Colonic mucosa (tissue), 4 donors: ENCODE results near the gene HECW1. TPM values are rescaled to one million over a fixed set of nuclear protein-coding genes. Genes with fewer than 3 reads are reported as not detected.

Source experiments
- DNase-seq: peaks from one replicate; pipeline ENCODE4 v3.0.0-alpha.2; 2020
- H3K27ac ChIP-seq: fragments of 200-600 bp; one replicate; pipeline ENCODE4 v1.8.0; 2021
- H3K27me3 ChIP-seq: fragments of 200-600 bp; one replicate; pipeline ENCODE4 v1.8.0; 2021
- H3K36me3 ChIP-seq: fragments of 200-600 bp; one replicate; pipeline ENCODE4 v1.8.0; 2021
- H3K4me1 ChIP-seq: fragments of 200-600 bp; one replicate; pipeline ENCODE4 v1.8.0; 2021; ENCODE audit warnings: mild to moderate bottlenecking
- H3K4me3 ChIP-seq: fragments of 200-600 bp; one replicate; pipeline ENCODE4 v1.8.0; 2021
- H3K9ac ChIP-seq, 2 donors: one replicate each; pipeline ENCODE4 v1.7.0; 2013; ENCODE audit warnings: control low read depth in 2 of 2, low read depth in 2 of 2, low read length in 2 of 2
- H3K9me3 ChIP-seq: fragments of 200-600 bp; one replicate; pipeline ENCODE4 v1.8.0; 2021
- intact Hi-C: fragments of 100-400 bp; cut with DNase I; formaldehyde crosslinking; loops from one replicate; pipeline ENCODE4 v1.14.1; 2022
- total RNA-seq, 2 donors: library from RNA; stranded (reverse); fragmentation: NEBNext Ultra II Directional in 1 of 2; extraction: Animal tissue kit (Norgen Biotek cat#: 25700) in 1 of 2; gene quantifications; one replicate each; pipeline ENCODE4 v1.2.1, GENCODE V29; 2021
- TF ChIP-seq, protein P1 (sequence below): fragments of 200-600 bp; IDR thresholded peaks from one replicate; pipeline ENCODE4 v1.8.0; 2022; ENCODE audit warnings: antibody characterized with exemption, mild to moderate bottlenecking
- donor health status: healthy.
- donor health status: DM: no; HTN: no; CAD: no.
- donor health status: DM: no; HTN: no; CAD: no.

Gene HECW1
- total RNA-seq, 2 donors from 2014 or later: 0.35 to 0.40 TPM

GRCh38 chr7:43438897-43439479, 326.5 kb downstream of the HECW1 start:
- H3K27me3 ChIP-seq: no peaks in the 10 kb centered on the region
- H3K9ac ChIP-seq: no peak overlapping the region
- H3K4me3 ChIP-seq: no peak overlapping the region
- no peak for DNase-seq
- H3K27ac ChIP-seq: no peak overlapping the region
- TF ChIP-seq, protein P1, sequence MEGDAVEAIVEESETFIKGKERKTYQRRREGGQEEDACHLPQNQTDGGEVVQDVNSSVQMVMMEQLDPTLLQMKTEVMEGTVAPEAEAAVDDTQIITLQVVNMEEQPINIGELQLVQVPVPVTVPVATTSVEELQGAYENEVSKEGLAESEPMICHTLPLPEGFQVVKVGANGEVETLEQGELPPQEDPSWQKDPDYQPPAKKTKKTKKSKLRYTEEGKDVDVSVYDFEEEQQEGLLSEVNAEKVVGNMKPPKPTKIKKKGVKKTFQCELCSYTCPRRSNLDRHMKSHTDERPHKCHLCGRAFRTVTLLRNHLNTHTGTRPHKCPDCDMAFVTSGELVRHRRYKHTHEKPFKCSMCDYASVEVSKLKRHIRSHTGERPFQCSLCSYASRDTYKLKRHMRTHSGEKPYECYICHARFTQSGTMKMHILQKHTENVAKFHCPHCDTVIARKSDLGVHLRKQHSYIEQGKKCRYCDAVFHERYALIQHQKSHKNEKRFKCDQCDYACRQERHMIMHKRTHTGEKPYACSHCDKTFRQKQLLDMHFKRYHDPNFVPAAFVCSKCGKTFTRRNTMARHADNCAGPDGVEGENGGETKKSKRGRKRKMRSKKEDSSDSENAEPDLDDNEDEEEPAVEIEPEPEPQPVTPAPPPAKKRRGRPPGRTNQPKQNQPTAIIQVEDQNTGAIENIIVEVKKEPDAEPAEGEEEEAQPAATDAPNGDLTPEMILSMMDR: no peak
- no peaks in the 10 kb centered on the region for H3K9me3 ChIP-seq
- H3K36me3 ChIP-seq: no peaks in the 10 kb centered on the region
- intact Hi-C loops: no loop called here
- H3K4me1 ChIP-seq: no peaks in the 10 kb centered on the region

GRCh38 chr7:43439631-43440401, 327.4 kb downstream of the HECW1 start:
- no peak overlapping the region for H3K4me3 ChIP-seq
- no peaks in the 10 kb centered on the region for H3K4me1 ChIP-seq
- peak; percentile 23 for DNase-seq
- H3K27me3 ChIP-seq: no peaks in the 10 kb centered on the region
- TF ChIP-seq, protein P1: peak; percentile 78
- intact Hi-C loops: no loop called here
- H3K9me3 ChIP-seq: no peaks in the 10 kb centered on the region
- H3K36me3 ChIP-seq: no peaks in the 10 kb centered on the region
- no peak overlapping the region for H3K27ac ChIP-seq
- no peak overlapping the region for H3K9ac ChIP-seq

DNA sequence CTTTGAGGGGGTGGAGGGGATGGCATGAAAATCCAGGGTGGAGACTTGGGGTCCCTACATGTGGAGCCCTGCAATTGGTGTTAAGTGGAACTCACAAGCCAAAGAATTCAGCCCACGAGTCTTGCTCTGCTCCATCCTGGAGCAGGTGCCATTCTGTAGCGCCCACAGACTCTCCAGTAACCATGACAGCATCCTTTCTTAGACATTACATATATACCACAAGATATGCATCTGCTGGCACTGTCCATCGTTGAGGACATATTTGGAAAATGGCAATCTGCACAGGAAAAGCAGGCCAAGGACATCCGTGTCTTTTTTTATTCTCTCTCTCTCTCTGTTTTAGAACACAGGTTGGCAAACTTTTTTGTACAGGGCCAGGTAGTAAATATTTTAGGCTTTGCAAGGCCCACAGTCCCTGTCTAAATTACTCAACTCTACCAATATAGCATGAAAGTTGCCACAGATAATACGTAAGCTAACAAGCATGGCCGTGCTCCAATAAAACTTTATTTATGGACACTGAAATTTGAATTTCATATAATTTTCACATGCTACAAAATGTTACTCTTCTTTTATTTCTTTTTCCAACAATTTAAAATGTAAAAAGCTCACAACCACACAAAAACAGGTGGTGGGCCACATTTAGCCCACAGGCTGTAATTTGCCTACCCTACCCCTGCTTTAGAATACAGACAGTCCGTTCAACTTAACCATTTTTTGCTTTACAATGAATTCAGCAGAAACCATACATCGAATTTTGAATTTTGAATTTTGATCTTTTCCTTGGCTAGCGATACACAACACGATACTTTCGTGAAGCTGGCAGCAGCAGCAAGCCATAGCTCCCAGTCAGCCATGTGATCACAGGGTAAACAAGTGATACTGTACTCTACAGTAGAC, 329.0 kb downstream of the HECW1 start:
- H3K9ac ChIP-seq: no peak overlapping the region
- H3K36me3 ChIP-seq: no peaks in the 10 kb centered on the region
- H3K4me3 ChIP-seq: no peak overlapping the region
- no peak for DNase-seq
- H3K9me3 ChIP-seq: no peaks in the 10 kb centered on the region
- H3K27ac ChIP-seq: no peak overlapping the region
- H3K27me3 ChIP-seq: no peaks in the 10 kb centered on the region
- intact Hi-C loops: no loop called here
- no peaks in the 10 kb centered on the region for H3K4me1 ChIP-seq
- TF ChIP-seq, protein P1: no peak

- TF ChIP-seq, protein P1: no peak
- no peak for DNase-seq
- no peaks in the 10 kb centered on the region for H3K36me3 ChIP-seq
- H3K9me3 ChIP-seq: no peaks in the 10 kb centered on the region
- H3K4me1 ChIP-seq: no peaks in the 10 kb centered on the region
- no peaks in the 10 kb centered on the region for H3K27me3 ChIP-seq
- H3K4me3 ChIP-seq: no peak overlapping the region
- no peak overlapping the region for H3K27ac ChIP-seq
- intact Hi-C loops: no loop called here
- H3K9ac ChIP-seq: no peak overlapping the region
Observed at GRCh38 chr7:43443381-43443780, 330.9 kb downstream of the HECW1 start.

- H3K36me3 ChIP-seq: no peaks in the 10 kb centered on the region
- intact Hi-C loops: no loop called here
- DNase-seq: no peak
Observed at GRCh38 chr7:43444711-43445578, 332.5 kb downstream of the HECW1 start.

More at GRCh38 chr7:43444711-43445578, 332.5 kb downstream of the HECW1 start:
- Histone ChIP-seq H3K4me1 (no peaks in the 10 kb centered on the region), H3K4me3 (no peak overlapping the region), H3K27me3 (no peaks in the 10 kb centered on the region), H3K9me3 (no peaks in the 10 kb centered on the region), H3K9ac (no peak overlapping the region), H3K27ac (no peak overlapping the region)
- TF ChIP-seq, protein P1: no peak
